ENCODE results near the gene FUBP3. TPM values are rescaled to one million over a fixed set of nuclear protein-coding genes. Genes with fewer than 3 reads are reported as not detected.
A peak's percentile ranks its signal among the peaks of the same experiment; 100 is the strongest.

Gene FUBP3
- total and polyA plus RNA-seq, 2 experiments from 2014 or later = 42.5 to 74.8 TPM

- Mint-ChIP-seq H3K4me3 (no peak overlapping the region), H3K27ac (no peak overlapping the region), H3K4me1 (peaks cover 18% of the 10 kb centered on the region), H3K27me3 (ENCODE audit: insufficient read depth, low read depth, poor library complexity) (peaks cover 5% of the 10 kb centered on the region), H3K9me3 (no peaks in the 10 kb centered on the region), H3K36me3 (ENCODE audit: low read depth) (peaks cover 12% of the 10 kb centered on the region; the same call in 2 of the 3 replicates)
- H3K27me3 ChIP-seq (ENCODE audit: insufficient read depth) = no peaks in the 10 kb centered on the region
- H4K20me1 ChIP-seq (replicated peaks; ENCODE audit: insufficient read depth) = peaks cover 8% of the 10 kb centered on the region; the same call in 1 of the 2 replicates
- ATAC-seq (peak; percentile 54), DNase-seq (ENCODE audit: low spot score) (peak; percentile 46)
- no peak overlapping the region for H3K27ac ChIP-seq (ENCODE audit: low read depth)
- H3K4me2 ChIP-seq = no peak overlapping the region
- H2AFZ ChIP-seq = no peak overlapping the region
- peak; percentile 49 to 72 for TF ChIP-seq CTCF (conservative IDR thresholded peaks at IDR 0.05; ENCODE audit: low read depth in 2 of 2)
- TF ChIP-seq STAT1 (IDR thresholded peaks at IDR 0.05; ENCODE audit: unreplicated experiment) = no peak
- peaks cover 19% of the 10 kb centered on the region; the same call in 1 of the 2 replicates for H3K4me1 ChIP-seq (ENCODE audit: insufficient read depth)
- no peak overlapping the region for H3K4me3 ChIP-seq
- no peaks in the 10 kb centered on the region for H3K79me2 ChIP-seq (replicated peaks; ENCODE audit: insufficient read depth)
- H3K36me3 ChIP-seq (ENCODE audit: insufficient read depth) = peaks cover 3% of the 10 kb centered on the region; the same call in 1 of the 2 replicates
- H3F3A ChIP-seq (replicated peaks; ENCODE audit: low read depth) = 0 out of 2 replicates have a peak, but pooled peaks cover 6% of the 10 kb centered on the region
- H3K9me2 ChIP-seq (ENCODE audit: insufficient read depth) = no peaks in the 10 kb centered on the region
Measured at GRCh38 chr9:130640681-130641080, 61.3 kb downstream of the FUBP3 start.

GRCh38 chr9:130642926-130643325 lies 63.5 kb downstream of the FUBP3 start:
- no peak for DNase-seq (ENCODE audit: low spot score)
- no peak overlapping the region for H3K27ac Mint-ChIP-seq
- H2AFZ ChIP-seq = no peak overlapping the region
- H3K27me3 Mint-ChIP-seq (ENCODE audit: insufficient read depth, low read depth, poor library complexity) = peaks cover 5% of the 10 kb centered on the region
- no peak overlapping the region for H3K4me2 ChIP-seq
- H3K4me1 Mint-ChIP-seq = peaks cover 18% of the 10 kb centered on the region
- no peaks in the 10 kb centered on the region for H3K79me2 ChIP-seq (replicated peaks; ENCODE audit: insufficient read depth)
- peaks cover 2% of the 10 kb centered on the region; the same call in 1 of the 2 replicates for H3K36me3 ChIP-seq (ENCODE audit: insufficient read depth)
- H3K4me3 ChIP-seq = no peak overlapping the region
- H3K27me3 ChIP-seq (ENCODE audit: insufficient read depth) = no peaks in the 10 kb centered on the region
- no peak overlapping the region for H3K4me3 Mint-ChIP-seq
- peaks cover 8% of the 10 kb centered on the region; the same call in 1 of the 2 replicates for H4K20me1 ChIP-seq (replicated peaks; ENCODE audit: insufficient read depth)
- peaks cover 18% of the 10 kb centered on the region; the same call in 1 of the 2 replicates for H3K4me1 ChIP-seq (ENCODE audit: insufficient read depth)
- H3F3A ChIP-seq (replicated peaks; ENCODE audit: low read depth) = 0 out of 2 replicates have a peak, but pooled peaks cover 6% of the 10 kb centered on the region
- H3K9me2 ChIP-seq (ENCODE audit: insufficient read depth) = no peaks in the 10 kb centered on the region
- peaks cover 4% of the 10 kb centered on the region; the same call in 1 of the 3 replicates for H3K36me3 Mint-ChIP-seq (ENCODE audit: low read depth)
- no peaks in the 10 kb centered on the region for H3K9me3 Mint-ChIP-seq
- ATAC-seq = no peak
- no peak overlapping the region for H3K27ac ChIP-seq (ENCODE audit: low read depth)
- no peak for TF ChIP-seq CREB1 (CRISPR knock-in tag; IDR thresholded peaks at IDR 0.05; ENCODE audit: low read depth)
- no peak for TF ChIP-seq EZH2 (IDR thresholded peaks at IDR 0.05; ENCODE audit: low read depth, unreplicated experiment)
- no peak for TF ChIP-seq JUNB (IDR thresholded peaks at IDR 0.05; ENCODE audit: unreplicated experiment)
- no peak for TF ChIP-seq ZNF462 (CRISPR knock-in tag; IDR thresholded peaks at IDR 0.05)
- no peak for TF ChIP-seq NANOG (IDR thresholded peaks at IDR 0.05; ENCODE audit: borderline replicate concordance)
- TF ChIP-seq ETS1 (IDR thresholded peaks at IDR 0.05) = no peak
- no peak for TF ChIP-seq CTCF (conservative IDR thresholded peaks at IDR 0.05; ENCODE audit: low read depth in 2 of 2)
- no peak for TF ChIP-seq EZH2phosphoT487 (IDR thresholded peaks at IDR 0.05; ENCODE audit: unreplicated experiment)
- no peak for TF ChIP-seq ZNF331 (CRISPR knock-in tag; IDR thresholded peaks at IDR 0.05; ENCODE audit: low read depth)
